Measurements from ENCODE around the gene GREB1. TPM values are rescaled to one million over a fixed set of nuclear protein-coding genes. Genes with fewer than 3 reads are reported as not detected.

GREB1 gene
- polyA plus RNA-seq, 1 of the 3 experiments (the other 2 are of a cell fraction): 2.9 TPM

DNA sequence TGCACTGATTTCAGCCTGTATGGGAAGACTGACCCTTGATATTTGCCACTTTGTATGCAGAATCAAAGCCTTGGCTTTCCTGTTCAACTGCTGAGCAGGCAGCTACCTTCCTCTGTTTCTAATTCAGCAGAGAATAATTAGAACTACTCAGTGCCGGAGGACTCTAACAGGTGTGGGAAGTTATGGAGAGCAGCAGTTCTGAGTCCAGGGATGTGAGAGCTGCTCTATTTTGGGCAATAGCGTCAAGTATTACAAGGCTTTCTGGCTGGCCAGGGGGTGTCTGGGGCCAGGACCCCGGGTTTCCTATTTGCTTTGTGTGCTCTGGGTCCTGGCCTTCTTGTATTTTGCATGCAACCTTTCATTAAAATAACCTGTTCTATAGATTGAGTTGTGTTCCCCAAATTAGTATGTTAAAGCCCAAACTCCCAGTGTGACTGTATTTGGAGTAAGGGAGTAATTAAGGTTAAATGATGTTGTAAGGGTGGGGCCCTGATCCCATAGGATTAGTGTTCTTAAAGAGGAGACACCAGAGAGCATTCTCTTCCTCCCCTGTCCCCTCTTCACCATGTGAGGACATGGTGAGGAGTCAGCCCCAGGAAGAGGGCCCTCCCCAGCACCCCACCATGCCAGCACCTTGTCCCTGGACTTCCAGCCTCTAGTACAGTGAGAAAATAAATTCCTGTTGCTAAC is 141.7 kb downstream of the GREB1 start (continued):
- TF ChIP-seq, protein P1, sequence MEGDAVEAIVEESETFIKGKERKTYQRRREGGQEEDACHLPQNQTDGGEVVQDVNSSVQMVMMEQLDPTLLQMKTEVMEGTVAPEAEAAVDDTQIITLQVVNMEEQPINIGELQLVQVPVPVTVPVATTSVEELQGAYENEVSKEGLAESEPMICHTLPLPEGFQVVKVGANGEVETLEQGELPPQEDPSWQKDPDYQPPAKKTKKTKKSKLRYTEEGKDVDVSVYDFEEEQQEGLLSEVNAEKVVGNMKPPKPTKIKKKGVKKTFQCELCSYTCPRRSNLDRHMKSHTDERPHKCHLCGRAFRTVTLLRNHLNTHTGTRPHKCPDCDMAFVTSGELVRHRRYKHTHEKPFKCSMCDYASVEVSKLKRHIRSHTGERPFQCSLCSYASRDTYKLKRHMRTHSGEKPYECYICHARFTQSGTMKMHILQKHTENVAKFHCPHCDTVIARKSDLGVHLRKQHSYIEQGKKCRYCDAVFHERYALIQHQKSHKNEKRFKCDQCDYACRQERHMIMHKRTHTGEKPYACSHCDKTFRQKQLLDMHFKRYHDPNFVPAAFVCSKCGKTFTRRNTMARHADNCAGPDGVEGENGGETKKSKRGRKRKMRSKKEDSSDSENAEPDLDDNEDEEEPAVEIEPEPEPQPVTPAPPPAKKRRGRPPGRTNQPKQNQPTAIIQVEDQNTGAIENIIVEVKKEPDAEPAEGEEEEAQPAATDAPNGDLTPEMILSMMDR (IDR thresholded peaks at IDR 0.05): no peak

DNA sequence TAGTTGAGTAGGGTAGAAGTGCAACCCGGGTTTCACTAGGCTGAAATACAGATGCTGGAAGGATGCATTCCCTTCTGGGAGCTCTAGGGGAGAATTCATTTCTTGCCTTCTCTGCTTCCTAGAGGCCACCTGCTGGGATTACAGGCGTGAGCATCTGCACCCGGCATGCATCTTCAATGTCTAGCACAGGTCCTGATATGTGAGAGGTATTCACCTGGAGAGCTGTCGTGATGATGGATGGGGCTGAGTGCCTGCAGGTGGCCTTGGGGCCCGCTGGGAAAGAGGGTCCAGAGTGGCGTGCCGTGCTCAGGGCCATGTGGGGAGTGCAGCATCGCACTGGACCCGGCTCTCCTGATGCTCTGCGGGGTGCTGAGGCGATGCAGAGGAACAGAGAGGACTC is 142.8 kb downstream of the GREB1 start:
- ChIA-PET POLR2A (no interaction called here), CTCF (interaction anchor here (1.0 to 31.9 kb wide), 9 partner anchors 9 to 108 kb away, joined by 3 to 886 read pairs (median 4); partner anchors contain the start of gene LPIN1)

GRCh38 chr2:11677136-11678055 is 143.6 kb downstream of the GREB1 start:
- Histone ChIP-seq H3K27ac (ENCODE audit: low read depth in 2 of 2, low read length in 1 of 2) (no peak overlapping the region), H3K9ac (no peak overlapping the region), H3K4me1 (ENCODE audit: control insufficient read depth in 1 of 2, insufficient read depth in 2 of 2, low read depth in 1 of 2, low read length in 1 of 2) (peaks cover 0 to 19% of the 10 kb centered on the region in 2 experiments; a peak in 1 of 4 replicates), H3K4me3 (ENCODE audit: low read depth in 2 of 2, low read length in 1 of 2) (no peak overlapping the region), H3K79me2 (ENCODE audit: insufficient read depth) (no peaks in the 10 kb centered on the region), H3K9me3 (no peaks in the 10 kb centered on the region), H3K9me2 (no peaks in the 10 kb centered on the region), H3F3A (replicated peaks; ENCODE audit: insufficient read depth) (no peaks in the 10 kb centered on the region), H4K20me1 (ENCODE audit: insufficient read depth) (no peaks in the 10 kb centered on the region), H3K36me3 (replicated peaks in 1 of 2; ENCODE audit: control insufficient read depth in 1 of 2, insufficient read depth in 2 of 2, low read length in 1 of 2) (no peaks in the 10 kb centered on the region), H3K4me2 (no peak overlapping the region), H2AFZ (ENCODE audit: low read depth) (no peak overlapping the region), H3K27me3 (ENCODE audit: insufficient read depth) (0 out of 2 replicates have a peak, but pooled peaks cover 5% of the 10 kb centered on the region)
- 78% methylated on average over 20 of the region's 27 CpGs for WGBS (ENCODE audit: low lambda C conversion rate)
- CTCF ChIA-PET: interaction anchor here (1.0 to 31.9 kb wide), 7 partner anchors 16 to 107 kb away, joined by 3 to 886 read pairs (median 5); partner anchors contain the start of gene LPIN1
- DNase-seq: no peak
- POLR2A ChIA-PET: no interaction called here
- TF ChIP-seq EP300 (IDR thresholded peaks at IDR 0.05; ENCODE audit: borderline replicate concordance in 1 of 2, low read depth in 1 of 2, low read length in 1 of 2) (no peak), RXRA (IDR thresholded peaks at IDR 0.05; ENCODE audit: borderline replicate concordance, low read depth) (no peak), NFIC (IDR thresholded peaks at IDR 0.05; ENCODE audit: borderline replicate concordance) (no peak), ELF1 (IDR thresholded peaks at IDR 0.05) (no peak), NRF1 (IDR thresholded peaks at IDR 0.05; ENCODE audit: low read depth, low read length) (no peak), JUND (IDR thresholded peaks at IDR 0.05) (no peak), GATA2 (CRISPR knock-in tag; IDR thresholded peaks at IDR 0.05) (no peak), MAX (IDR thresholded peaks at IDR 0.05; ENCODE audit: low read depth) (no peak), MEF2A (IDR thresholded peaks at IDR 0.05; ENCODE audit: borderline replicate concordance, low read depth) (no peak), POLR2AphosphoS5 (IDR thresholded peaks at IDR 0.05; ENCODE audit: low read depth, low read length) (no peak), SIN3A (IDR thresholded peaks at IDR 0.05; ENCODE audit: borderline replicate concordance, low read depth, low read length) (no peak), GABPA (IDR thresholded peaks at IDR 0.05; ENCODE audit: low read depth) (no peak), YY1 (IDR thresholded peaks at IDR 0.05; ENCODE audit: low read depth) (no peak), RAD21 (IDR thresholded peaks at IDR 0.05; ENCODE audit: low read length) (no peak), TEAD4 (IDR thresholded peaks at IDR 0.05; ENCODE audit: borderline replicate concordance, insufficient read depth) (no peak)
- TF ChIP-seq, protein P2, sequence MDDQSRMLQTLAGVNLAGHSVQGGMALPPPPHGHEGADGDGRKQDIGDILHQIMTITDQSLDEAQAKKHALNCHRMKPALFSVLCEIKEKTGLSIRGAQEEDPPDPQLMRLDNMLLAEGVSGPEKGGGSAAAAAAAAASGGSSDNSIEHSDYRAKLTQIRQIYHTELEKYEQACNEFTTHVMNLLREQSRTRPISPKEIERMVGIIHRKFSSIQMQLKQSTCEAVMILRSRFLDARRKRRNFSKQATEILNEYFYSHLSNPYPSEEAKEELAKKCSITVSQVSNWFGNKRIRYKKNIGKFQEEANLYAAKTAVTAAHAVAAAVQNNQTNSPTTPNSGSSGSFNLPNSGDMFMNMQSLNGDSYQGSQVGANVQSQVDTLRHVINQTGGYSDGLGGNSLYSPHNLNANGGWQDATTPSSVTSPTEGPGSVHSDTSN (IDR thresholded peaks at IDR 0.05): no peak
- TF ChIP-seq, protein P3, sequence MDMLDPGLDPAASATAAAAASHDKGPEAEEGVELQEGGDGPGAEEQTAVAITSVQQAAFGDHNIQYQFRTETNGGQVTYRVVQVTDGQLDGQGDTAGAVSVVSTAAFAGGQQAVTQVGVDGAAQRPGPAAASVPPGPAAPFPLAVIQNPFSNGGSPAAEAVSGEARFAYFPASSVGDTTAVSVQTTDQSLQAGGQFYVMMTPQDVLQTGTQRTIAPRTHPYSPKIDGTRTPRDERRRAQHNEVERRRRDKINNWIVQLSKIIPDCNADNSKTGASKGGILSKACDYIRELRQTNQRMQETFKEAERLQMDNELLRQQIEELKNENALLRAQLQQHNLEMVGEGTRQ (IDR thresholded peaks at IDR 0.05; ENCODE audit: borderline replicate concordance, low read depth, low read length): no peak

More for the DNA sequence above, 142.8 kb downstream of the GREB1 start:
- DNase-seq: no peak
- 67% methylated on average over 11 of the region's 11 CpGs for WGBS (ENCODE audit: low lambda C conversion rate)
- no peak overlapping the region for H3K9ac ChIP-seq
- no peaks in the 10 kb centered on the region for H4K20me1 ChIP-seq (ENCODE audit: insufficient read depth)
- H3K79me2 ChIP-seq (ENCODE audit: insufficient read depth): no peaks in the 10 kb centered on the region
- H3K4me2 ChIP-seq: no peak overlapping the region
- H3K27me3 ChIP-seq (ENCODE audit: insufficient read depth): 0 out of 2 replicates have a peak, but pooled peaks cover 5% of the 10 kb centered on the region
- H2AFZ ChIP-seq (ENCODE audit: low read depth): no peak overlapping the region
- H3F3A ChIP-seq (replicated peaks; ENCODE audit: insufficient read depth): no peaks in the 10 kb centered on the region
- H3K4me1 ChIP-seq (ENCODE audit: control insufficient read depth in 1 of 2, insufficient read depth in 2 of 2, low read depth in 1 of 2, low read length in 1 of 2): peaks cover 0 to 17% of the 10 kb centered on the region in 2 experiments; a peak in 1 of 4 replicates
- no peak overlapping the region for H3K4me3 ChIP-seq (ENCODE audit: low read depth in 2 of 2, low read length in 1 of 2)
- TF ChIP-seq TAF1 (IDR thresholded peaks at IDR 0.05; ENCODE audit: borderline replicate concordance, low read depth, low read length): no peak
- TF ChIP-seq YY1 (IDR thresholded peaks at IDR 0.05; ENCODE audit: low read depth): no peak
- no peak for TF ChIP-seq GATA2 (CRISPR knock-in tag; IDR thresholded peaks at IDR 0.05)
- no peak for TF ChIP-seq NRF1 (IDR thresholded peaks at IDR 0.05; ENCODE audit: low read depth, low read length)
- TF ChIP-seq FOXM1 (IDR thresholded peaks at IDR 0.05; ENCODE audit: low read depth): no peak
- TF ChIP-seq RCOR1 (IDR thresholded peaks at IDR 0.05; ENCODE audit: low read length): no peak
- TF ChIP-seq CHD2 (IDR thresholded peaks at IDR 0.05; ENCODE audit: low read length, partially characterized antibody): no peak
- H3K9me3 ChIP-seq: no peaks in the 10 kb centered on the region
- H3K36me3 ChIP-seq (replicated peaks in 1 of 2; ENCODE audit: control insufficient read depth in 1 of 2, insufficient read depth in 2 of 2, low read length in 1 of 2): no peaks in the 10 kb centered on the region
- no peak overlapping the region for H3K27ac ChIP-seq (ENCODE audit: low read depth in 2 of 2, low read length in 1 of 2)
- no peaks in the 10 kb centered on the region for H3K9me2 ChIP-seq
